C4-2B (cell line): ENCODE measurements around the gene NECAB3.

Source experiments
- ZFX ChIP-seq: fragments of 450-650 bp; IDR thresholded peaks from 2 replicates; pipeline ENCODE4 v1.6.1; 2017
- TF ChIP-seq, protein P1 (sequence below): fragments of 450-650 bp; conservative IDR thresholded peaks from 2 replicates; pipeline ENCODE4 v1.5.1; 2017; ENCODE audit warnings: mild to moderate bottlenecking

DNA sequence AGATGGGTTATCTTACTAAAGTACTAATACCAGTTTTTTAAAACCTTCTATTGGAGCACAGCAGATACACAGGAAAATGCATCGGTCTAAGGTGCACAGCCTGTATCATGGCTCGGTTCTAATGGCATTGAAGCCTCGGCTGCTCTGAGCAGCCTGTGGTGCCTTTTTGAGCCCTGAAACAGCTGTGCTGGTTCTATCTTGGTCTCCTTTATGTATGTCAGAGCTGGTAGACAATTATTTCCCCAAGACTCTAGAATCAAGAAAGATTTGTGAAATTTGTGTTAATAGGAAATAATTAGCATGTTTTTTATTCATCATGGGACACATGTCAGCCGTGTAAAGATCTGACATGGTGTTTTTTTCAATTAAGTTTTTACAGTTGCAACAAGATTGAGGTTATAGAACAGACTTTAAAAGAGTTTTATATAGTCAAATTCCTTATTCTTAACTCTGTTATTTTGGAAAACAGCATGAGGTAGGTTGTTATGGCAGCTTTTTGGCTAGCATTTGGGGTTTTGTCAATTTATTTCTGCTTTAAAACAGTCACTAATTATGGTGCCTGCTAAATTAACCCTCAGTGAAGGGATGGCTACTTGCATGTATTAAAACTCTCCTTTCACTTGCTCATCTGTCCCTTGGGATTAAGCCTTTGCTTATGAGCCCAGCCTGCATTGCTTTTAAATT is 52.4 kb downstream of the NECAB3 start:
- TF ChIP-seq, protein P1, sequence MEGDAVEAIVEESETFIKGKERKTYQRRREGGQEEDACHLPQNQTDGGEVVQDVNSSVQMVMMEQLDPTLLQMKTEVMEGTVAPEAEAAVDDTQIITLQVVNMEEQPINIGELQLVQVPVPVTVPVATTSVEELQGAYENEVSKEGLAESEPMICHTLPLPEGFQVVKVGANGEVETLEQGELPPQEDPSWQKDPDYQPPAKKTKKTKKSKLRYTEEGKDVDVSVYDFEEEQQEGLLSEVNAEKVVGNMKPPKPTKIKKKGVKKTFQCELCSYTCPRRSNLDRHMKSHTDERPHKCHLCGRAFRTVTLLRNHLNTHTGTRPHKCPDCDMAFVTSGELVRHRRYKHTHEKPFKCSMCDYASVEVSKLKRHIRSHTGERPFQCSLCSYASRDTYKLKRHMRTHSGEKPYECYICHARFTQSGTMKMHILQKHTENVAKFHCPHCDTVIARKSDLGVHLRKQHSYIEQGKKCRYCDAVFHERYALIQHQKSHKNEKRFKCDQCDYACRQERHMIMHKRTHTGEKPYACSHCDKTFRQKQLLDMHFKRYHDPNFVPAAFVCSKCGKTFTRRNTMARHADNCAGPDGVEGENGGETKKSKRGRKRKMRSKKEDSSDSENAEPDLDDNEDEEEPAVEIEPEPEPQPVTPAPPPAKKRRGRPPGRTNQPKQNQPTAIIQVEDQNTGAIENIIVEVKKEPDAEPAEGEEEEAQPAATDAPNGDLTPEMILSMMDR: no peak
- TF ChIP-seq ZFX: no peak
